HG03342 (cell line): Measurements from ENCODE around the gene ZNF646.

Experiments
- ATAC-seq: cut with Tn5 transposase; IDR thresholded peaks from one replicate; pipeline ENCODE4 v1.9.1; 2021; ENCODE audit warnings: mild to moderate bottlenecking, moderate library complexity; ENCODE audit not compliant: unreplicated experiment

Gene ZNF646

DNA sequence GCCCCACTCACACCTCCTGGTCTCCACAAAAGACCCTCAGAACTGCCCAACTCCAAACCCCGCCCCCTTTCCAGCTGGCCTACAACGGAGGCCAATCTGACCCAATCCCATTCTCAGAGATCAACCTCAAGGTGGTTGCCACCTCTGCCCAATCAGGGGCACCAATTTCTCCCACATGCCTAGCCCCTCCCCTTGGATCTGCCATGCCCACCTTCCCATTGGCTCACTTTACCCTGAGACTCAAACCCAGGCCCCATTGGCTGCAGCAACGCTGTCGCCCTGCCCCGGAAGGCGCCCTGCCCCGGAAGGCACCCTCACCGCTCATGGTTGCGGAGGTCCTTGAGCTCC lies 10.8 kb upstream of the ZNF646 start:
- ATAC-seq, result no peak

DNA sequence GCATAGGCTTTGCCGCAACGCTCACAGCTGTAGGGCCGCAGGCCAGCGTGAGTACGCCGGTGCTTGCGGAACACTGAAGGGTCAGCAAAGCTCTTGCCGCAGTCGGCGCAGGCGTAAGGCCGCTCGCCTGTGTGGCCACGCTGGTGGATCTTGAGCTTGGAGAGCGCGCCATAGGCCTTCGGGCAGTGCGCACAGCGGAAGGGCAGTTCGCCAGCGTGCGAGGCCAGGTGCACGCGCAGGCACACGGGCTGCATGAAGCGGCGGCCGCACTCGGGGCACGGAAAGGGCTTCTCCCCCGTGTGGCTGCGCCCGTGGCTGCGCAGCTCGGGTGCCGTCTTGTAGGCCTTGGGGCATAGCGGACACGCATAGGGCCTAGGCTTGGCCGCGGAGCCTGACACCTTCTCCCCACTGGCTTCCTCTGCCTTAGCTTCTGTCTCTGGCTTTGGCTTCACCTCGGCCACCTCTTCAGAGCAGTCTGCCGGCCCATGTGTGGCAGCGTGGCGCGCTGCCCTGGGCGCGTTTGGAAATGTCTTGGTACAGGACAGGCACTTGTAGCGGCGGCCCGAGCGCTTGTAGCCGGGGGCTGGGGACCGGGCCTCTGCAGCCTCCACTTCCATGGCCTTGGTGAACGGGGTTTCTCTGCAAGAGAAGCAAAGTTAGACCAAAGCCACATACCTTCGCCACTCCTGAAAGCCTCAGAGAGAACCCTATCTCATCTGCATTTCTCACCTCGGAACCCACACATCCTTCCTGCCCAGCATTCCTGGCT lies 10.2 kb upstream of the ZNF646 start:
- no peak for ATAC-seq

DNA sequence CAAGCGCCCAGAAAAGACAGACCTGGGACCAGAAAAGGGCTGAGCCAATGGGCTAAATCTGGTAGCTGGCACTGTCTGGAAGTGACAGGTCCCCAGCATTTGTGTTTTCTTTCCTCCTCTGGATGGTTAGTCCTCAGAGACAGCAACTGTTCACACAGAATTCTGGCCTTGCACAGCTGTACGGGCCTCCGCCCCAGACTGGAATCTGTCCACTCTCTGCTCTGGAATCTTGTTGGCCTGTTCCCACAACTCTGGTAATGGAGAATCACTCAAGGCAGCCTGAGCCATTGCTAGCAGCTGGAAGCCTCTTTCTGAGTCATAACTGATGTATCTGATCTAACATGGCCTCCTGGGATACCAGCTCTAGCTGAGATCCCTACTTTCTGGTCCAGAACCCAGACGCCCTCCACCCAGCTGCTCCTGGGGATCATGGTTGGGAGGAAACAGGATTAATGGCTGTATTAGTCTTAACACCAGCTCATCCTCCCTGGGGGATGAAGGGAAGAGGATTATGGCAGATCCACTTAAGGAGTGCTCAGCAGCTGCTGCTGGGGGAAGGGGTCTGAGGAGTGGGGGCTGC lies 9.2 kb upstream of the ZNF646 start:
- ATAC-seq, result no peak

DNA sequence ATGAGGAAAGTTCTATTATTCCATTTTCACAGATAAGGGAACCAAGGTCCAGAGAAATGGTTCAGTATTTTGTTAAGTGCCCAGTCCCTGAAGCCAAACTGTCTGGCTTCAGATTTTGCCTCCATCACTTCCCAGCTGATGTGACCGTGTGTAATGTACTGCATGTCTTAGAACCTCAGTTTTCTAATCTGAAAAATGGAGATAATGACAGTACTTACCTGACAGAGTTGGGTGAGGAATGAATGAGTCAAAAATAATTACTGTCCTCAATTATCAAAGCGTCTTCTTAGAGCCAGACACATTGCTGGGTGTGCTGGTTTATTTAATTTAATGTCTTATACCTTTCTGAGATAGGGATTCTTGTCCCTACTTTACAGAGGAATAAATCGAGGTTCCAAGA lies 6.9 kb upstream of the ZNF646 start:
- no peak for ATAC-seq

DNA sequence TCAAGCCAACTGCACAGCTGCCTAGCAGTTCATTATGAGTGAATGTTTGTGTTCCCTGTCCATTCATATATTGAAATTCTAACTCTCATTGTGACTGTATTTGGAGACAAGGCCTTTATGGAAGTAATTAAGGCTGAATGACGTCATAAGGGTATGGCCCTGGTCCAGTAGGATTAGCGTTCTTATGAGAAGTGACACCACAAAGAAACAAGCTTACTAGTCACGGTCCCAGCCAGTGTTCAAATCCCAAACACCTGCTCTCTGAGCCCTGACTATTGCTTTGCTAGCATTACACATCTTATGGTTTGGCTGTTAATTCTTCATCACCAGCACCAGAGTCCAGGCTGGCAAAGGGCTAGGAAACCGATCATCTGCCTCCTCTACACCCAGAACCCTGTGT lies 2.4 kb upstream of the ZNF646 start:
- ATAC-seq, result no peak

DNA sequence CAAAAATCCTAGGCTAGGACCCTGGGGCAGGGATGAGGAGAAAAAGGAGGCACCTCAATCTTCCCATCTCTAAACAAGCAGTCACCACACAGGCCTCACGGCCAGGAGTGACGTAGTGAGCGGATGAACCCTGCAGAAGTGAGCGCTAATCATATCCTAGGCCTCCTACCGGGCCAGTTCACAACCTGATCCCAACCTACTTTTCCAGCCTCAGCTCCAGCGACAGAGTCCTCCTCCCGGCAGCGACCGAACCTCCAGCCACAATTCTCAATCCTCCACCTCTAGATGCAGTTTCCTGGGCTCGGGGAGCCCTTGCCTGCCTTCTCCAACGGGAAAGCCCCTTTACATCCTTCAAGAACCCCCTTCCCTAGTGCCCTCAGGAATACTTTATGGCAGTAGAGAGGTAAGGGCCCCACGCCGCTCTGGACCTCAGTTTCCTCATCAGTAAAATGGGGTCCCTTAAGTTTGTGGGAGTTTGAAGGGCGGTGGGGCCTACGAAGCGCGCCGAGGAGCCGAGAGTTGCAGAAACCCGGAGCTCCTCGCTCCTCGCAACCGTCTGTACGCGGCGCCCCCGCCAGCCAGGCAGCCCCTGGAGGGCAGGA lies 1.6 kb upstream of the ZNF646 start:
- ATAC-seq, result peak; percentile 1

DNA sequence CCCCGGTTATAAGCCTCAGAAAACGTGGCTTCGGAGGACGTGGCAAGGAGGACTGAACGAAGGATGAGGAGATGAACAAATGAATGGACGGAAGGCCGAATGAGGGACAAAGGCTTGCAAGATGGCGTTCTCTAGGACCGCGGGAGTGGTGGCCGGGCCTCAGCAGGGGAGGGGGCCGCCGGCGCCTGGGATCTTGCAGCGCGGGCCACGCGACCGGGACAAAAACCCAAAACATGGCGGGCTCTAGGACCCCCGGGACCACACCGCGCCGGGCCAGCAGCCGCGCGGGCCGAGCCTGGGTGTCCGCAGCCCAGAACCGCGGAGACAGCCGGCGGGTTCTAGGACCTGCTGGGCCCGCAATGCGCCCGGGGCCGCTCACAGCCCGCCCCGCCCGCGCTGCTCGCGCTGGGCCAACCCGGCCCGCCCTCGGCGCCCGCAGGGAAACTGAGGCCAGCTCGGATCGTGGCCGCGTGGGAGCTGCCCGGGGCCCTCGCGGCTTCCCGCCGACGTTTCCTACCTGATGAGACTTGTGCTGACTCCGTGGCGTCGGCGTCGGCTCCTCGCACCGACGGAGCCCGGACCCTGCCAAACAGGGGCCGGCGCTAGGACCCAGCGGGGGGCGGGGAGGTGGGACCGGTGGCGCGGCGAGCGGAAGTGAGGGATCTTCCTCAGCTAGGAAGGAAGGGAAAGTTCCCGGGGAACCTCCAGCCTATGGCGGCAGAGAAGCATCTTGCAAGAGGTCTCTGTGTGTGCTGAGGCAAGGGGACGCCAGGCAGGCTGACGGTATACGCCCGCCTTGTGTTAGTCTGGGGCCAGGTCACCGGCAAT lies 866 bp upstream of the ZNF646 start:
- ATAC-seq, result peak; percentile 49

DNA sequence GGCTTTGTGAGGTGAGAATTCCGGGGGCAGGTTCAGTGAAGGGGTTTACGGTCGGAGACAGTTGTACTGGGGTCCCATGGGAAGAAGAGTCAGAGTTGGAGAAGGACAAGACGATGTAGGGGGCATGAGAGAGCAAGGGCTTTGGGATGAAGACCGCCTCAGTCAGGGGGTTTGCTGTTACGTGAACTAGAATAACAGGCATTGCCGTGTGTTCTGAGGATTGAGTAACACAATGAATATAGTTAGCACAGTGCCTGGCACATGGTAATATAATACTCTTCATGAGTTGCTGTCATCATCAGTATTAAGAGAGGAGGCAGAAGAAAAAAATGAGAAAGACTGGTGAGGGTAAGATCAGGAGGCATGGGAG lies 577 bp downstream of the ZNF646 start:
- ATAC-seq, result no peak

DNA sequence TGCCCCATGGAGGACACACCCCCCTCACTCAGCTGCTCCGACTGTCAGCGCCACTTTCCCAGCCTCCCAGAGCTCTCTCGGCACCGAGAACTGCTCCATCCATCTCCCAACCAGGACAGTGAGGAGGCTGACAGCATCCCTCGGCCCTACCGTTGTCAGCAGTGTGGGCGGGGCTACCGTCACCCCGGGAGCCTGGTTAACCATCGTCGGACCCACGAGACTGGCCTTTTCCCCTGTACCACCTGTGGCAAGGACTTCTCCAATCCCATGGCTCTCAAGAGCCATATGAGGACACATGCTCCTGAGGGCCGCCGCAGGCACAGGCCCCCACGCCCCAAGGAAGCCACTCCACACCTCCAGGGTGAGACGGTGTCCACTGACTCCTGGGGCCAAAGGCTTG lies 2.1 kb downstream of the ZNF646 start:
- no peak for ATAC-seq

DNA sequence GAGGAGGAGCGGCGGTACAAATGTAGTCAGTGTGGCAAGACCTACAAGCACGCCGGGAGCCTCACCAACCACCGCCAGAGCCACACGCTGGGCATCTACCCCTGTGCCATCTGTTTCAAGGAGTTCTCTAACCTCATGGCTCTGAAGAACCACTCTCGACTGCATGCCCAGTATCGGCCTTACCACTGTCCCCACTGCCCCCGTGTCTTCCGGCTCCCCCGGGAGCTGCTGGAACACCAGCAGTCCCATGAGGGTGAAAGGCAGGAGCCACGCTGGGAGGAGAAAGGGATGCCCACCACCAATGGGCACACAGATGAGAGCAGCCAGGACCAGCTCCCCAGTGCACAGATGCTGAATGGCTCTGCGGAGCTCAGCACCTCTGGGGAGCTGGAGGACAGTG lies 2.8 kb downstream of the ZNF646 start:
- no peak for ATAC-seq

DNA sequence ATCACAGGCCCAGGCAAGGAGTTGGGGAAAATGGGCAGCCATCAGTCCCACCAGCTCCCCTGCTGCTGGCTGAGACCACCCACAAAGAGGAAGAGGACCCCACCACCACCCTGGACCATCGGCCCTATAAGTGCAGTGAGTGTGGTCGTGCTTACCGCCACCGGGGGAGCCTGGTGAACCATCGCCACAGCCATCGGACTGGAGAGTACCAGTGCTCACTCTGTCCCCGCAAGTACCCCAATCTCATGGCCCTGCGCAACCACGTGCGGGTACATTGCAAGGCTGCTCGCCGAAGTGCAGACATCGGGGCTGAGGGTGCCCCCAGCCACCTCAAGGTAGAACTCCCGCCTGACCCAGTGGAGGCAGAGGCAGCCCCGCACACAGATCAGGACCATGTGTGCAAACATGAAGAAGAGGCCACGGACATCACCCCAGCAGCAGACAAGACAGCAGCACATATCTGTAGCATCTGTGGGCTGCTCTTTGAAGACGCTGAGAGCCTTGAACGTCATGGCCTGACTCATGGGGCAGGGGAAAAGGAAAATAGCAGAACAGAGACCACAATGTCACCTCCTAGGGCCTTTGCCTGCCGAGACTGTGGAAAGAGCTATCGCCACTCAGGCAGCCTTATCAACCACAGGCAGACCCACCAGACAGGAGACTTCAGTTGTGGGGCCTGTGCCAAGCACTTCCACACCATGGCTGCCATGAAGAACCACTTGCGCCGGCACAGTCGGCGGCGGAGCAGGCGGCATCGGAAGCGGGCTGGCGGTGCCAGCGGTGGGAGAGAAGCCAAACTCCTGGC lies 3.6 kb downstream of the ZNF646 start:
- no peak for ATAC-seq

DNA sequence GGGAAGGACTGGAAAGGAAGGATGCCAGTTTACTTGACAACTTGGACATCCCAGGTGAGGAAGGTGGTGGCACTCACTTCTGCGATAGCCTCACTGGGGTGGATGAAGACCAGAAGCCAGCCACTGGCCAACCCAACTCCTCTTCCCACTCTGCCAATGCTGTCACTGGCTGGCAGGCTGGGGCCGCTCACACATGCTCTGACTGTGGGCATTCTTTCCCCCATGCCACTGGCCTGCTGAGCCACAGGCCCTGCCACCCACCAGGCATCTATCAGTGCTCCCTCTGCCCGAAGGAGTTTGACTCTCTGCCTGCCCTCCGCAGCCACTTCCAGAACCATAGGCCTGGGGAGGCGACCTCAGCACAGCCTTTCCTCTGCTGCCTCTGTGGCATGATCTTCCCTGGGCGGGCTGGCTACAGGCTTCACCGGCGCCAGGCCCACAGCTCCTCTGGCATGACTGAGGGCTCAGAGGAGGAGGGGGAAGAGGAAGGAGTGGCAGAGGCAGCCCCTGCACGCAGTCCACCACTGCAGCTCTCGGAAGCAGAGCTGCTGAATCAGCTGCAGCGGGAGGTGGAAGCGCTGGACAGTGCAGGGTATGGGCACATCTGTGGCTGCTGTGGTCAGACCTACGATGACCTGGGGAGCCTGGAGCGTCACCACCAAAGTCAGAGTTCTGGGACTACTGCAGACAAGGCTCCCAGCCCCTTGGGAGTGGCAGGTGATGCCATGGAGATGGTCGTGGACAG lies 4.5 kb downstream of the ZNF646 start:
- no peak for ATAC-seq

DNA sequence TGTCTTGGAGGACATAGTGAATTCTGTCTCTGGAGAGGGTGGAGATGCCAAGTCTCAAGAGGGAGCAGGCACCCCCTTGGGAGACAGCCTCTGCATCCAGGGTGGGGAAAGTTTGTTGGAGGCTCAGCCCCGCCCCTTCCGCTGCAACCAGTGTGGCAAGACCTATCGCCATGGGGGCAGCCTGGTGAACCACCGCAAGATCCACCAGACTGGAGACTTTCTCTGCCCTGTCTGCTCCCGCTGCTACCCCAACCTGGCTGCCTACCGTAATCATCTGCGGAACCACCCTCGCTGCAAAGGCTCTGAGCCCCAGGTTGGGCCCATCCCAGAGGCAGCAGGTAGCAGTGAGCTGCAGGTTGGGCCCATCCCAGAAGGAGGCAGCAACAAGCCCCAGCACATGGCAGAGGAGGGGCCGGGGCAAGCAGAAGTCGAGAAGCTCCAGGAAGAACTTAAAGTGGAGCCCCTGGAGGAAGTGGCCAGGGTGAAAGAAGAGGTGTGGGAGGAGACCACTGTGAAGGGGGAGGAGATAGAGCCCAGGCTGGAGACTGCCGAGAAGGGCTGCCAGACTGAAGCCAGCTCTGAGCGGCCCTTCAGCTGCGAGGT lies 5.2 kb downstream of the ZNF646 start:
- ATAC-seq, result no peak

DNA sequence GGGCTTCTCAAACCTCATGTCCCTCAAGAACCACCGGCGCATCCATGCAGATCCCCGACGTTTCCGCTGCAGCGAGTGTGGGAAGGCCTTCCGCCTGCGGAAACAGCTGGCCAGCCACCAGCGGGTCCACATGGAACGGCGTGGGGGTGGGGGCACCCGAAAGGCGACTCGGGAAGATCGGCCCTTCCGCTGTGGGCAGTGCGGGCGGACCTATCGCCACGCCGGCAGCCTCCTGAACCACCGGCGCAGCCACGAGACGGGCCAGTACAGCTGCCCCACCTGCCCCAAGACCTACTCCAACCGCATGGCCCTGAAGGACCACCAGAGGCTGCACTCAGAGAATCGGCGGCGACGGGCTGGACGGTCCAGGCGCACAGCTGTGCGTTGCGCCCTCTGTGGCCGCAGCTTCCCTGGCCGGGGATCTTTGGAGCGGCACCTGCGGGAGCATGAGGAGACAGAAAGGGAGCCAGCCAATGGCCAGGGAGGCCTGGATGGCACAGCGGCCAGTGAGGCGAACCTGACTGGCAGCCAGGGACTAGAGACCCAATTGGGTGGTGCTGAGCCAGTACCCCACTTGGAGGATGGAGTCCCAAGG lies 5.9 kb downstream of the ZNF646 start:
- no peak for ATAC-seq

DNA sequence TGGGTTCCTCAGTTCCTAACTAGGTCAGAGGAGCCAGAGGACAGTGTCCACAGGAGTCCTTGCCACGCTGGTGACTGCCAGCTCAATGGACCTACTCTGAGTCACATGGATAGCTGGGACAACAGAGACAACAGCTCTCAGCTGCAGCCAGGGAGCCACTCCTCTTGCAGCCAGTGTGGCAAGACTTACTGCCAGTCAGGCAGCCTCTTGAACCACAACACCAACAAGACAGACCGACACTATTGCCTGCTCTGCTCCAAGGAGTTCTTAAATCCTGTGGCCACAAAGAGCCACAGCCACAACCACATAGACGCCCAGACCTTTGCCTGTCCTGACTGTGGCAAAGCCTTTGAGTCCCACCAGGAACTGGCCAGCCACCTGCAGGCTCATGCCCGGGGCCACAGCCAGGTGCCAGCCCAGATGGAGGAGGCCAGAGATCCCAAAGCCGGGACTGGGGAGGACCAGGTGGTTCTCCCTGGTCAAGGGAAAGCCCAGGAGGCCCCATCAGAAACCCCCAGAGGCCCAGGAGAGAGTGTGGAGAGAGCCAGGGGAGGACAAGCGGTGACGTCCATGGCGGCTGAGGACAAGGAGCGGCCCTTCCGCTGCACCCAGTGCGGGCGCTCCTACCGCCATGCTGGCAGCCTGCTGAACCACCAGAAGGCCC lies 6.7 kb downstream of the ZNF646 start:
- ATAC-seq, result no peak

DNA sequence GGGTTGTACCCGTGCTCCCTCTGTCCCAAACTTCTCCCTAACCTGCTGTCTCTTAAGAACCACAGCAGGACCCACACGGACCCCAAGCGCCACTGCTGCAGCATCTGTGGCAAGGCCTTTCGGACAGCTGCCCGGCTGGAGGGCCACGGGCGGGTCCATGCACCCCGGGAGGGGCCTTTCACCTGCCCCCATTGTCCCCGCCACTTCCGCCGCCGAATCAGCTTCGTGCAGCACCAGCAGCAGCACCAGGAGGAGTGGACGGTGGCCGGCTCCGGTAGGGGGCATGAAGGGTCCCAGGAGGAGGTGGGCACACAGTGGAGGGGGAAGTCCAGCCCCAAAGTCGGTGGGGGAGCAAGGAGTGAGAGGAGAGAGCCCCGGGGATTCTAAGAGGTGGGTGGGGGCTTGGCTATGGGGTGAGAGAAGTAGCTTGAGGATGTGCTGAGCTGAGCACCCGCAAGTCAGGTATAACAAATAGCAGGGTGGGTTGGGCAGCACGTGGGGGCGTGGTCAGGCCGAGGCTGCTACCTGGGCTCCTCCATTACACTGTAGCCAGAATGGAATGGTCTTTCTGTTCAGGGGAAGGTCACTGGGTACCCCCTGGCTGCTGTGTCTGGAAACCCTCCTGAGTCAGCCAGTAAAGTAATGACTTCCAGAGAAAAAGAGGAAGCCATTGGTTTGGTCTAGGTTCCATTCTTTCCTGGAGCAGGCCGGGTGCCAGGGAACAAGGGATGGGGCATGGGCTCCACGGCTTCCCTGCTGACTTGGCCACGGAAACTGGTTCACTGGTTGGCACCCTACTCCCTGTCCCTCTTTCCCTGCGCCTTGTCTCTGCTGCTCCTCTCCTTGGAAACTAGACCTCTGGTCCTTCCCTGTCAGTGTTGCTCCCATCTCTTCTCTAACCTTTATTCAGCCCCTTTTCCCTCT lies 7.5 kb downstream of the ZNF646 start:
- ATAC-seq, result no peak

DNA sequence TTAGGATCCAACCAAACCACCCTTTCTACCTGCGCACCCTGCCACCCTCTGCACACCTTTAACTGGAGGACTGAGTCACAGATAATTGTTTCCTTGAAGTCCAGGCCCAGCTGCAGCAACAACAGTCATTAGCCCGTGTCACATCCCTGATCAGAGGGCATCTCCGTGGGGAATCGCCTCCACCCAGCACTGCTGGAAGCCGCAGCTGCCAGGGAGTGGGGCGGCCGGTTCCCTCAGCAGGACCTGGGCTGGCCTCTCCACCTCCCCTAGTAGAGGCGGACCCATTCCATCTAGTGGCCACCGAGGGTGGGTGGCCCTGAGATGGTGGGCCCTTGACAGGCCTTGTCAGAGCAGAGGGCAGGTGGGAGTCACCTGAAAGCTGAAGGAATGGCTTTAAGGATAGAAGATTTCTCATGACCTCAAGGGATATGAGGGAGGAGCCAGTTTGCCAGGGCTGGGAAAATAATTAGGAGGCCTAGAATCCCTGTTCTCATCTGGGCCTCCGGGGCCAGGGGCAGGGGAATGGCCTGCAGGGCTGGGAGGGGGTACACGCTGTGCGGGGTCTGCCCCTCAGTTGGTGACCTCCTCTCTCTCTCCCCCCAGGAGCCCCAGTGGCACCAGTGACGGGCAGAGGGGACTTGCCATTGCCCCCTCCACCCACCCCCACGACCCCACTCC lies 8.3 kb downstream of the ZNF646 start:
- ATAC-seq, result no peak
